CD4-positive, alpha-beta T cell treated with Interleukin-12 subunit alpha and Interleukin-12 subunit beta, for 1 hour (primary cell): ENCODE results near the gene ZNF594.
A peak's percentile ranks its signal among the peaks of the same experiment; 100 is the strongest.
"Not testable (repeated sequence)": the region's sequence is repeated elsewhere in the genome, so short reads cannot be mapped to it uniquely, and the experiment has no call there.

Source experiments
- DNase-seq: peaks from one replicate; pipeline ENCODE4 v3.0.0-alpha.2; 2020

The ZNF594 gene

DNA sequence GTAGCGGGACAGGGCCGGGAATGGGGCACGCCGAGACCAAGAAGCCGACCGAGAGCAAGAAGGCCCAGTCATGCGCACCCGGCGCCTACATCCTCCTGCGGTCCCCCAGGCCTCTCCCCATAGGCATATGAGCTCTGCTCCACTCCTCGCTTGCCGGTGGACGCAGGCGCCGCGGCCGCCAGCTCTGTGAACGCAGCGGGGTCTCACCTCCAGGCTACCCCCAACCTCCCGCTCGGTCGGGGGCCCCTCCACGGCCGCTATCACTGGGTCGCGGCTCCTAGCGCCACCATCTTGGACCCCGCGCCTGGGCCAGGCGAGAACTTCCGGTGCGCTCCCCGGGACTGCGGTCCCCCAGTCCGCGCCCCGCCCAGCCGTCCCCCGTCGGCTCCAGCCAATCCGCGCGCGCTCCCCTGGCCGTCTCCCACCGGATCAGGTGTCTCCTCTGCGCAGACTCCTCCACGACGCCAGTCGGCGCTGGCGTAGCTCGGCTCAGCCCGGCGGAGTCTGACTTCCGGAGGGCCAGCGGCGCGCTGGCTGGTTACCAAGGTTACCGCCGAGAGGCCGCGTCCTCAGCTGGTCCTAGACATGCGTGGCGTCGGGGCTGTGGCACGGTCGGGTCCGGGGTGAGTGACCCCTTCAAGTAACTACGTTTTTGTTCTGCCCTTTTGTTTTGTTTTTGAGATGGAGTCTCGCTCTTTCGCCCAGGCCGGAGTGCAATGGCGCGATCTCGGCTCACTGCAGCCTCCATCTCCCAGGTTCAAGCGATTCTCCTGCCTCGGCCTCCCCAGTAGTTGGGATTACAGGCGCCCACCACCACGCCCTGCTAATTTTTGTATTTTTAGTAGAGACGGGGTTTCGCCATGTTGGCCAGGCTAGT is at the start of gene ZNF594:
Gene ZNF594 (minus strand): TSS at position 328 of the 877 bp plus-strand sequence. CDS start 7,612 bp downstream, outside the sequence.
- peak; percentile 98 for DNase-seq

GRCh38 chr17:5239769-5240168 is 48.1 kb upstream of the ZNF594 start:
- not testable (repeated sequence) for DNase-seq

GRCh38 chr17:5238333-5238732 is 46.7 kb upstream of the ZNF594 start:
- DNase-seq = no peak

DNA sequence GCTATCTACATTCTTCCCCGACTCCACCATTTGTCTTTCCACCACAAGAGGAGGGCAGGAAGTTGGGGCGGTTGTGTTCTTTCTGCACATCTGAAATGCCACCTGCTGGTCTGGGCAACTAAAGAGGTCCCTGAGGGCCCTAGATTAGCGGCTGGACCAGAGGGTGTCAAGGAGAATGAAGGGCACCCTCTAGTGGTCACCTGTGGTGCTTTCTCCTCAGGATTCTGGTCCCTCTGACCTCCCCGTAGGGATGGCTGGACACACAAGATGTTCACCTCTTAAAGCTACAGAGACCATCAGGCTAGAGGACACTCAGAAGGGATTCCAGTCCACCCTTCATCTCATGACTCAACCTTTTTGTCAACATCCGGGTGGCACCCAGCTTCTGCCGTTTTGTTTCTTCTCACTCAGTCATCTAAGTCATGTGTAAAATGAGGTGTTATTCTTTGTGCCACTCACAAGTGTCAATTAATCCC is 45.9 kb upstream of the ZNF594 start:
- peak; percentile 60 for DNase-seq

GRCh38 chr17:5236938-5237540 is 45.4 kb upstream of the ZNF594 start:
- DNase-seq = no peak

DNA sequence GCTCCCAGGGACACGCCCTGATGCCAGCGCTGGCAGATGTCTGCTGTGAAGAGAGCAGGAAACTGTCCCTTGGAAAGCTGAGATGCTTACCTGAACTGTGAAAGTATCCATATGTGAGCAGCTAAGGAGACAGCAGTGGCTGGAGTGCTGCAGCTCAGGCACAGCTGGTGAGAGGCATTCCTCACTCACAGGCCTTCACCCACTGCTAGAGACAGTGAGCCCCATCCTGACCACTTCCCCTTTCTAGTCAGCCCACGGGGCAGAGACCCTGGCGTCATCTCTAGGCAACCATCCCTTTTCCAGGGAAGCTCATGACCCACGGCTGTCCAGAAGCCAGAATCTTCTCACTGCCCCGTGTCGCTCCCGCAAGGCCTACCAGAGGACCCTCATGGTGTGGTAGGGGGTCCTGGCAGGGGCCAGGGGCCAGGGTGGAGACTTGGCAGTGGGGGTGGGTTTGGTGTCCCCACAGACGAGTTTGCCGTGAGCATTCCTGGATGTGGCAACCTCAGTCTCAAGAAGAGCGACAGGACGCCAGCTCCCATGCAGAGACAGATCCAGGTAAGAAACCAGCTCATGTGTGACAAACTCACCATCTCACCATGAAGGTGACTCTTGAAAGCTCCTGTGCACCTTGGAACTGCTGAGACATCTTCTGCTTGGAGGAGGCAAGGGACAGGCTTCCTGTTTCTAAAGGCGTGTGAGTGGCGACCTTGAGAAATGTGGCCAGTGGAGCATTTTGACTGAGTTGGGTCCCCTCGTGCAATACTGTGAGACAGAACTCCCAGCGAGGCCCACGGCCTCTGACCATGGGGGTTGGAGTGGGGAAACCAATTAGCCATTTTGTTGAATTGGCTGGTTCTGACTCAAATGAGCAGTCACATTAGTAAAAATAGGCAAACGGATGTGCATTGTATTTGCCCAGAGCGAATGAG is 43.2 kb upstream of the ZNF594 start, which contains the start of gene SCIMP:
Gene SCIMP (minus strand): TSS at position 216 of the 932 bp plus-strand sequence. CDS start 105 bp downstream, at position 111.
- no peak for DNase-seq

- not testable (repeated sequence) for DNase-seq
Measured at GRCh38 chr17:5233492-5233891, 41.8 kb upstream of the ZNF594 start.

DNA sequence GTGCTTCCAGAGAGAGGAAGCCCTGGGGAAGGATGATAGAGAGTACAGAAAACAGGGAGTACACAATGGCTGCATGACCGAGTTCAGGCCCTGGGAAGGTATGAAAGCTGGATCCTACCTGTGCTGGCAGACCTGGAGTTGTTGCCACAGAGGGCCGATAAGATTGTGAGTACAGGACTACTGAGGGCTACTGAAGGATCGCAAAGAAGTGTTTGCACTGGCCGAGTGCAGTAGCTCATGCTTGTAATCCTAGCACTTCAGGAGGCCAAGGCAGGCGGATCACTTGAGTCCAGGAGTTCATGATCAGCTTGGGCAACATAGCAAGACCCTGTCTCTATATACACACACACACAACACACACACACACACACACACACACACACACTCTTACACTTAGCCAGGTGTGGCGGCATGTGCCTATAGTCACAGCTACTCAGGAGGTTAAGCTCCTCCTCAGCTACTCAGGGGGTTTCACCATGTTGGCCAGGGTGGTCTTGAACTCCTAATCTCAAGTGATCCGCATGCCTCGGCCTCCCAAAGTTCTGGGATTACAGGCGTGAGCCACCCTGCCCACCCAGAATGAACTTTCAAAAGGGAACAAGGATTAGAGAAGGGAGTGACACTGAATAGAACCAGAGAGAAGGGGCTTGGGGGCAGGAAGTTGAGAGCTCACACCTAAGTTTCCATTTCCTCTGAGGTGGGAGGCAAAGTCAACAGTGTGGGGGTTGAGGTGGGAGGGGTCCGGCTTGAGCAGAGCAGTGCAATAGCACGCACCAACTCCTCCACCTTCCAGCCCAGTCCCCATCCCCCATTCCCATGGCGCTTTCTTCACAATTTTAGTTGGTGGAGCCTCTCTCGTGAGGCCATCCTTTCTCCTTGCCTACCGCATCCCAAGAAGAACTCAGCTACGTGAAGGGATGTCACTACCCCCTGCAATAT is 35.5 kb upstream of the ZNF594 start:
- peak; percentile 46 for DNase-seq

DNA sequence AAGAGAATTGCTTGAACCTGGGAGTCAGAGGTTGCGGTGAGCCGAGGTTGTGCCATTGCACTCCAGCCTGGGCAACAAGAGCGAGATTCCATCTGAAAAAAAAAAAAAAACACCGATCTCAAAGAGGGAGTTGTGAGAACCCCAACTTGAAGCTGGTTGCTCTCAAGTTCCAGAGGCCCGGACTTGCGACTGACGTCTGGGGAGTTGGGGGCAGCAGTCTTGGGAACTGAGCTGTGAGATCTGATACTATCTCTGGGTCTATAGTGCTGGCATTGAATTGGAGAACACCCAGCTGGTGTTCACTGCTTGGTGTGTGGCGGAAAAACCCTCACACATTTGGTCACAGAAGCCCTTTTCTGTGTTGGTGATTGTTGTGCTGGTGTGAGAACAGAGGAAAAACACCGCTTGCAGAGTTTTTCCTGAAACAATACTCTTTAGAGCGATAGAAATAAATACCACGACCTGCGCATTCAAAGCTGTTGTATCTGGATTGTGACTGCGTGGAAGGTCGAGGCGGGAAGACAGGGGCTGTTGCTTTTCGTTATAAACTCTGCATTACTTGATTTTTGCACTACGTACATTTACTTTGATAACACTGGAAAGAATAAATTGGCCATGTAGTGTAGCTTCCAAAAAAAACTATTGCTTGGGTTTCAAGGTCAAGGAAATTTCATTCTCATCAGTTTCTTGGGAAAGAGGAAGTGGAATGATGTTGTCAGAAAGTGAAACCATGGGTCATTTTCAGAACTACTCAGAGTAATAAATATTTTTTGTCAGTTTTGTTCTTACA is 34.2 kb upstream of the ZNF594 start:
- peak; percentile 15 for DNase-seq

DNA sequence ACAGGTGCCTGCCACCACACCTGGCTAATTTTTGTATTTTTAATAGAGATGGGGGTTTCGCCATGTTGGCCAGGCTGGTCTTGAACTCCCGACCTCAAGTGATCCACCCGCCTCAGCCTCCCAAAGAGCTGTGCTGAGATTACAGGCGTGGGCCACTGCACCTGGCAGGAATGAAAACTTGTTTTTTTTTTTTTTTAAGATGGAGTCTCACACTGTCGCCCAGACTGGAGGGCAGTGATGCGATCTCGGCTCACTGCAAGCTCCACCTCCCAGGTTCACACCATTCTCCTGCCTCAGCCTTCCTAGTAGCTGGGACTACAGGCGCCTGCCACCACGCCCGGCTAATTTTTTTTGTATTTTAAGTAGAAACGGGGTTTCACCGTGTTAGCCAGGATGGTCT is 30.2 kb upstream of the ZNF594 start:
- not testable (repeated sequence) for DNase-seq

GRCh38 chr17:5220074-5220473 is 28.4 kb upstream of the ZNF594 start:
- no peak for DNase-seq

GRCh38 chr17:5219536-5219935 is 27.9 kb upstream of the ZNF594 start:
- no peak for DNase-seq

GRCh38 chr17:5217562-5217961 is 25.9 kb upstream of the ZNF594 start:
- not testable (repeated sequence) for DNase-seq

DNA sequence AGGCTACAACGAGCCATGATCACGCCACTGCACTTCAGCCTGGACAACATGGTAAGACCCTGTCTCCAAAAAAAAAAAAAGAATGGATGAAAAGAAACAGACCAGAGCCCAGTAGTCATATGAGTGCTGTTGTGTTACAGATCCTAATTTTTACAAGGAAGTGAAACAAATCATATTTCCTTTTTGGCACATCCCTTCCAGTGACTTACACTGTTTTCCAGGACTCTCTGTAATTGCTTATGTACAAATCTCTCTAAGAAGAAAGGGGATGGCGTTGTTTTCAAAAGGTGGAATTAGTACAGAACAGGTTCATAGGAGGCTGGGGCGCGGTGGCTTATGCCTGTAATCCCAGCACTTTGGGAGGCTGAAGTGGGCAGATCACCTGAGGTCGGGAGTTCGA is 19.8 kb upstream of the ZNF594 start:
- DNase-seq = no peak

DNA sequence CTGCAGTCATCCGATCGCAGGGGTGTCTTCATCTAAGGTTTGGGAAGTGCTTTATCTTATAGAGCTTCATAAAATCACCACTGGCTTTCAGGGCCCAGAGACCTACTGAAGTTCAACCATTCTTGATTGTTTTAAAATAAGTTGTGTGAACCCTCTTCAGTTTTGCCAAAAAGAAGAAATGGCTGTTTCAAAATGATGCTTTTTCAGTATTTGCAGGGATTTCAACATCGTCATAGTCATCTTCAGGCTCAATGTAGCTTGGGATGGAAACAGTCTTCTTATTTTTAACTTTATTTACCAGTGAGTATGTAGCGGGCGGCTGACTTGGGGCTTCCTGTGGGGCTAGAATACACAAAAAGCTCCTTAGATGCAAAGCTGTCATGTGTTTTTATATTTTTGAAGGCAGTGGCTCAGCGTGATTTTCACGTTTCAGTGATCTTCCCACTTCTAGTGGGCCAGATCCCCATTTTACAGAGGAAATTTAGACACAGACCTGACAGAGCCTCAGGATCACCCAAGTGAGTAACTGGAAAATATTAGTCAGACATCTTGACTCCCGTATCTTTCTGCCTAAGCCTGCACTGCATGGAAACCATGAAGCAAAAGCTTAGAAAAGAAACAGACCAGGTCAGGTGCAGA is 19.1 kb upstream of the ZNF594 start:
- no peak for DNase-seq

GRCh38 chr17:5210091-5210490 is 18.4 kb upstream of the ZNF594 start:
- no peak for DNase-seq

DNA sequence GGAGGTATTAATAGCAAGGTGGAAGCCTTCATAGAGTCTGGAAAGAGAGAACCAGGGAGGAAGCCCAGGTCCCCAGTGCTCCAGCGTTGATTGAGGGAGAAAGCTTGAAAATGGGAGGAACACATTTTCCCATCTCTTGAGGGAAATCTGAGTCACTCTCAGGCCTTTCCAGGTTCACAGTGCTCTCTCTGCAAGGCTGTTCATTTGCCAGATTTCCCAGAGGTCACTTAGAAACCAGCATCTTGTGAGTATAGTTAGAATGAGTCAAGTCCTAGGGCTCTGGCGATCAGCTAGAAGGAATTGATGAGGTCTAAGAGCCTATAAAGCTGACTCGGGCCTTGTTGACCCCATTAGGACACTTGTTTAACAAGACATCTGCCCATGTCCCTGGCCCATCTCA is 17.7 kb upstream of the ZNF594 start:
- DNase-seq = no peak

GRCh38 chr17:5203908-5204294 is 12.2 kb upstream of the ZNF594 start:
- no peak for DNase-seq

GRCh38 chr17:5203178-5203907 is 11.7 kb upstream of the ZNF594 start:
- DNase-seq = no peak

GRCh38 chr17:5201011-5201410 is 9.3 kb upstream of the ZNF594 start:
- no peak for DNase-seq
